Smooth muscle cell (in vitro differentiated cells): ENCODE measurements around the gene ZNF738. TPM values are rescaled to one million over a fixed set of nuclear protein-coding genes. Genes with fewer than 3 reads are reported as not detected.

Experiments used
- DNase-seq: peaks from one replicate; lab custom pipeline; 2025; ENCODE audit not compliant: unreplicated experiment; lab: John Stamatoyannopoulos, UW
- H2AFZ ChIP-seq: fragments of 200-600 bp; sonication (generic); 2 replicates; pipeline ENCODE4 v1.6.0; 2016; ENCODE audit warnings: antibody characterized with exemption, low read depth, mild to moderate bottlenecking
- H3F3A ChIP-seq: fragments of 200-600 bp; sonication (generic); 2 replicates; pipeline ENCODE4 v1.6.0; 2017; ENCODE audit warnings: antibody characterized with exemption, low read depth
- H3K27ac ChIP-seq: fragments of 200-600 bp; sonication (generic); 2 replicates; pipeline ENCODE4 v1.5.1; 2016; ENCODE audit warnings: low read depth, mild to moderate bottlenecking
- H3K27me3 ChIP-seq: fragments of 200-600 bp; sonication (generic); 2 replicates; pipeline ENCODE4 v1.6.1; 2016; ENCODE audit warnings: low read depth, mild to moderate bottlenecking
- H3K36me3 ChIP-seq: fragments of 200-600 bp; sonication (generic); 2 replicates; pipeline ENCODE4 v1.5.1; 2016; ENCODE audit warnings: low read depth
- H3K4me1 ChIP-seq: fragments of 200-600 bp; sonication (generic); 2 replicates; pipeline ENCODE4 v1.5.1; 2016; ENCODE audit warnings: low read depth
- H3K4me2 ChIP-seq: fragments of 200-600 bp; sonication (generic); 2 replicates; pipeline ENCODE4 v1.6.0; 2016; ENCODE audit warnings: mild to moderate bottlenecking
- H3K4me3 ChIP-seq: fragments of 200-600 bp; sonication (generic); 2 replicates; pipeline ENCODE4 v1.5.1; 2016; ENCODE audit warnings: mild to moderate bottlenecking
- H3K79me2 ChIP-seq: fragments of 200-600 bp; sonication (generic); 2 replicates; pipeline ENCODE4 v1.6.0; 2016; ENCODE audit warnings: low read depth, mild to moderate bottlenecking
- H3K9ac ChIP-seq: fragments of 200-600 bp; sonication (generic); 2 replicates; pipeline ENCODE4 v1.6.0; 2016; ENCODE audit warnings: low read depth
- H3K9me3 ChIP-seq: fragments of 200-600 bp; sonication (generic); replicated peaks from 2 replicates; pipeline ENCODE4 v1.5.1; 2016; ENCODE audit warnings: low read depth
- H4K20me1 ChIP-seq: fragments of 200-600 bp; sonication (generic); 2 replicates; pipeline ENCODE4 v1.6.0; 2016; ENCODE audit warnings: low read depth
- CTCF ChIP-seq: fragments of 200-600 bp; sonication (generic); IDR thresholded peaks from 2 replicates; pipeline ENCODE4 v1.5.1; 2017; ENCODE audit warnings: borderline replicate concordance, mild to moderate bottlenecking, antibody characterized with exemption; ENCODE audit not compliant: insufficient read depth, poor library complexity, severe bottlenecking
- WGBS: methylation state at CpG from one replicate; pipeline ENCODE4 v1.1.7; 2016; ENCODE audit warnings: low lambda C conversion rate; 5-methylcytosine and 5-hydroxymethylcytosine counted together
- polyA plus RNA-seq: library from polyadenylated mRNA; unstranded; fragments of >200 nt; fragmentation: Nextera tagmentation; extraction: Ambion mirVana; gene quantifications from 2 replicates; pipeline ENCODE4 v1.2.1, GENCODE V29; 2016
- total RNA-seq: library from RNA; depleted of rRNA; stranded (reverse); fragments of >200 nt; gene quantifications from 2 replicates; pipeline ENCODE4 v1.2.3, GENCODE V29; 2014

Gene ZNF738
- total and polyA plus RNA-seq, 2 experiments from 2014 or later, result 8.5 to 11.0 TPM

GRCh38 chr19:21352830-21353229 lies 6.0 kb upstream of the ZNF738 start:
- 68% methylated on average over 2 of the region's 2 CpGs for WGBS
- no peak overlapping the region for H3K27ac ChIP-seq
- TF ChIP-seq CTCF, result no peak
- no peak overlapping the region for H2AFZ ChIP-seq
- H3K4me2 ChIP-seq, result no peak overlapping the region
- H3K4me1 ChIP-seq, result no peaks in the 10 kb centered on the region
- H3K9ac ChIP-seq, result no peak overlapping the region
- no peaks in the 10 kb centered on the region for H3F3A ChIP-seq
- H3K79me2 ChIP-seq, result no peaks in the 10 kb centered on the region
- no peak for DNase-seq
- H3K4me3 ChIP-seq, result no peak overlapping the region
- H3K27me3 ChIP-seq, result no peaks in the 10 kb centered on the region
- no peaks in the 10 kb centered on the region for H3K36me3 ChIP-seq
- H3K9me3 ChIP-seq, result no peaks in the 10 kb centered on the region
- no peaks in the 10 kb centered on the region for H4K20me1 ChIP-seq

- no peak overlapping the region for H3K4me2 ChIP-seq
- H3K36me3 ChIP-seq, result no peaks in the 10 kb centered on the region
- H3K9ac ChIP-seq, result no peak overlapping the region
- H3F3A ChIP-seq, result no peaks in the 10 kb centered on the region
- WGBS, result 91% methylated on average over 3 of the region's 3 CpGs
- H3K4me3 ChIP-seq, result no peak overlapping the region
- H3K27me3 ChIP-seq, result no peaks in the 10 kb centered on the region
- H2AFZ ChIP-seq, result no peak overlapping the region
- peaks cover 40% of the 10 kb centered on the region for H3K79me2 ChIP-seq
- H3K27ac ChIP-seq, result no peak overlapping the region
- DNase-seq, result no peak
- no peaks in the 10 kb centered on the region for H3K9me3 ChIP-seq
- TF ChIP-seq CTCF, result no peak
- H3K4me1 ChIP-seq, result no peaks in the 10 kb centered on the region
- H4K20me1 ChIP-seq, result no peaks in the 10 kb centered on the region
These were observed 3.5 kb downstream of the ZNF738 start for GRCh38 chr19:21362291-21362690.

GRCh38 chr19:21383980-21384582 lies 25.3 kb downstream of the ZNF738 start:
- no peaks in the 10 kb centered on the region for H3K4me1 ChIP-seq
- no peaks in the 10 kb centered on the region for H3F3A ChIP-seq
- H3K9me3 ChIP-seq, result peaks cover 57% of the 10 kb centered on the region
- peaks cover 42% of the 10 kb centered on the region for H3K36me3 ChIP-seq
- H3K4me2 ChIP-seq, result no peak overlapping the region
- H3K9ac ChIP-seq, result no peak overlapping the region
- H4K20me1 ChIP-seq, result no peaks in the 10 kb centered on the region
- TF ChIP-seq CTCF, result no peak
- H3K27ac ChIP-seq, result no peak overlapping the region
- DNase-seq, result no peak
- no peaks in the 10 kb centered on the region for H3K27me3 ChIP-seq
- no peak overlapping the region for H3K4me3 ChIP-seq
- no peaks in the 10 kb centered on the region for H3K79me2 ChIP-seq
- 94% methylated on average over 4 of the region's 4 CpGs for WGBS
- no peak overlapping the region for H2AFZ ChIP-seq

- no peak overlapping the region for H3K4me3 ChIP-seq
- peaks cover 7% of the 10 kb centered on the region for H3K4me1 ChIP-seq
- H3K9me3 ChIP-seq, result peaks cover 3% of the 10 kb centered on the region
- WGBS, result 95% methylated on average over 10 of the region's 10 CpGs
- peaks cover 40% of the 10 kb centered on the region for H3K79me2 ChIP-seq
- DNase-seq, result no peak
- no peaks in the 10 kb centered on the region for H3K27me3 ChIP-seq
- H4K20me1 ChIP-seq, result no peaks in the 10 kb centered on the region
- no peak for TF ChIP-seq CTCF
- H3K36me3 ChIP-seq, result peaks cover 7% of the 10 kb centered on the region
- no peak overlapping the region for H3K27ac ChIP-seq
- no peaks in the 10 kb centered on the region for H3F3A ChIP-seq
- H3K4me2 ChIP-seq, result no peak overlapping the region
- no peak overlapping the region for H3K9ac ChIP-seq
- H2AFZ ChIP-seq, result no peak overlapping the region
These were observed 37.3 kb downstream of the ZNF738 start for GRCh38 chr19:21396121-21396520.
